ENCODE data around the gene LECT2. TPM values are rescaled to one million over a fixed set of nuclear protein-coding genes. Genes with fewer than 3 reads are reported as not detected.

LECT2 gene
- total RNA-seq, 2 donors from 2014 or later: not detected

DNA sequence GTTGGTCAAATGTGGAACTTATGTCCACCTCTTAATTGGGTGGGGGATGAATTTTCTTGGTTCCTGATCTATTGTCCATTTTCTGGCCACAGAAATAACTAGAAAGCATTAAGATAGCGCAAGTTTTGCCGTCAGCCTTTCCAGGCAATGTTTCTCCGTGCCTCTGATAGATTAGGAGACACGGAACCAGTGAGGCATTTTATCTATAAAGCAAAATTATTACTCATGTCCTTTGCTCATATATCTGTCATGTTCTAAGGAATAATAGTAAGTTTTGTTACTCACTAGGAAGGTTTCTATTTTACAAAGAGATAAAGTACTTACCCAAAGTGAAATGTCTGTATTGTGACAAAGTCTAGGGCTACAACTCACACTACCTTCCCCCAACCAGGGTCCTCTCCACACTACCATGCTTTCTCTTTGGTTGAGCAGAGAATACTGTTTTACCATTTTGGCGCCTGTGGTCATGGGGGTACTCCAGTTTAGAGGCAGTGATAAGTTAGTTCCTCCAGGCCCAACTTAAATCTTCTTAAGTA is 39.2 kb downstream of the LECT2 start:
- H3K4me3 ChIP-seq: no peak overlapping the region
- no peaks in the 10 kb centered on the region for H3K4me1 ChIP-seq
- no peak overlapping the region for H3K27ac ChIP-seq
- intact Hi-C loops (cut with DNase I): no loop called here
- no peaks in the 10 kb centered on the region for H3K36me3 ChIP-seq
- H3K9me3 ChIP-seq: no peaks in the 10 kb centered on the region
- TF ChIP-seq, protein P1, sequence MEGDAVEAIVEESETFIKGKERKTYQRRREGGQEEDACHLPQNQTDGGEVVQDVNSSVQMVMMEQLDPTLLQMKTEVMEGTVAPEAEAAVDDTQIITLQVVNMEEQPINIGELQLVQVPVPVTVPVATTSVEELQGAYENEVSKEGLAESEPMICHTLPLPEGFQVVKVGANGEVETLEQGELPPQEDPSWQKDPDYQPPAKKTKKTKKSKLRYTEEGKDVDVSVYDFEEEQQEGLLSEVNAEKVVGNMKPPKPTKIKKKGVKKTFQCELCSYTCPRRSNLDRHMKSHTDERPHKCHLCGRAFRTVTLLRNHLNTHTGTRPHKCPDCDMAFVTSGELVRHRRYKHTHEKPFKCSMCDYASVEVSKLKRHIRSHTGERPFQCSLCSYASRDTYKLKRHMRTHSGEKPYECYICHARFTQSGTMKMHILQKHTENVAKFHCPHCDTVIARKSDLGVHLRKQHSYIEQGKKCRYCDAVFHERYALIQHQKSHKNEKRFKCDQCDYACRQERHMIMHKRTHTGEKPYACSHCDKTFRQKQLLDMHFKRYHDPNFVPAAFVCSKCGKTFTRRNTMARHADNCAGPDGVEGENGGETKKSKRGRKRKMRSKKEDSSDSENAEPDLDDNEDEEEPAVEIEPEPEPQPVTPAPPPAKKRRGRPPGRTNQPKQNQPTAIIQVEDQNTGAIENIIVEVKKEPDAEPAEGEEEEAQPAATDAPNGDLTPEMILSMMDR (IDR thresholded peaks at IDR 0.05): no peak
- no peak for DNase-seq
- no peak overlapping the region for H3K9ac ChIP-seq (ENCODE audit: low read depth in 2 of 2, low read length in 2 of 2)
- H3K27me3 ChIP-seq: no peaks in the 10 kb centered on the region

DNA sequence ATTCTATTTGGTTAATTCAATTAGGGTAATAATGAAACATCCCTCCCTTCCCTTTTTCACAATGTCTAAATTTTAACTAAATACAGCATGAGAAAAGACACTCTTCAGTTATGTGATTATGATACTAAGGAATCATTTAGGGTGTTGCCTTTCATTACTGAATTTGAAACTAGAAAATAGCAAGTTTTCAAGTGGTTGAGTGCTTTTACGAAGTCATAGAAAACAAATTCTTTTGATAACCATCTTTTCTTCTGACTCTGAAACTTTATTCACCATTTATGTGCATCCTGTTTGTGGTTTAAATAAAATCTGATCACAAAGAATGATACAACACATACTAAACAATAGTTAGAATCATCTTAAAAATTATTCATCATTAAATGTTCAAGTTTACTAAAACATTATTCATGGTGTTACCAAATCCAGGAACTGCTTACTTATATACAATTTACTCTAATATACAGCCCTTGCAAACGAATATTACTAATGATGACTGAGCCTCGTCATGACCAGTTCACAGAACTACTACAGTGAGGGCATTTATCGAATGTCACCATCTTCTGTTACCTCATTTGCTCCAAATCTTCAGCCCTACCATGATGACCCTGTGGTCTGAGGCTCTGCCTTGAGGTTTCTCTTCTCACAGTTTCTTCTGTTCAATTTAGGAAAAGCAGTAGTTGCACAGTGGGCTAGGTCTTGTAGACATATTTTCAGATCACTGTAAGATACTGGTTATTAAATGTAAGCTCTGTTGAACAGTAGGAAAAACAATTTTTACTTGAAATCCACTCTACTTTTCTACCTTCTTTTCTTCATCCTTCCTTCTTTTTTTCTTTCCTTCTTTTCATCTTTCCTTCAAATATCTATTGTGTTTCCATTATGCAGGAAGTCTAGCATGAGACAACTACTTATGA is 40.8 kb downstream of the LECT2 start:
- no peak for DNase-seq
- Histone ChIP-seq H3K9ac (ENCODE audit: low read depth in 2 of 2, low read length in 2 of 2) (no peak overlapping the region), H3K36me3 (no peaks in the 10 kb centered on the region), H3K9me3 (no peaks in the 10 kb centered on the region), H3K27me3 (no peaks in the 10 kb centered on the region), H3K4me3 (no peak overlapping the region), H3K4me1 (no peaks in the 10 kb centered on the region), H3K27ac (no peak overlapping the region)
- TF ChIP-seq, protein P1 (IDR thresholded peaks at IDR 0.05): no peak
- intact Hi-C loops (cut with DNase I): no loop called here

DNA sequence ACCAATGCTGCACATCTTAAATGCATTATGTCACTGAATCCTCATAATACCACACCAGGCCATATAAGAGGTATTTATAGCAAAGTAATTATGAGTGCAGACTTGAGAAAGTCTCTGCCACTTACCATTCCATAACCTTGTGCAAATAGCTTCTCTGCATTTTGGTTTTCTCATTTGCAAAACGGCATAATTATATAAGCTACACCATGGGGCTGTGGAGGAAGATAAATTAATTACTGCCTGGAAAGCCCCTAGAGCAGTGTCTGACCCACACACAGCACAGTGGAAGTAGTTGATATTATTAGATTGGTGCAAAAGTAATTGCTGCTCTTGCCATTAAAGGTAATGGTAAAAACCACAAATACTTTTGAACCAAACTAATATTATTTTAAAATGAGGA is 49.6 kb downstream of the LECT2 start:
- intact Hi-C loops (cut with DNase I): no loop called here
- H3K27ac ChIP-seq: no peak overlapping the region
- no peaks in the 10 kb centered on the region for H3K36me3 ChIP-seq
- H3K9ac ChIP-seq (ENCODE audit: low read depth in 2 of 2, low read length in 2 of 2): no peak overlapping the region
- H3K4me1 ChIP-seq: no peaks in the 10 kb centered on the region
- no peak for DNase-seq
- no peaks in the 10 kb centered on the region for H3K9me3 ChIP-seq
- no peaks in the 10 kb centered on the region for H3K27me3 ChIP-seq
- H3K4me3 ChIP-seq: no peak overlapping the region
- TF ChIP-seq, protein P1 (IDR thresholded peaks at IDR 0.05): no peak

DNA sequence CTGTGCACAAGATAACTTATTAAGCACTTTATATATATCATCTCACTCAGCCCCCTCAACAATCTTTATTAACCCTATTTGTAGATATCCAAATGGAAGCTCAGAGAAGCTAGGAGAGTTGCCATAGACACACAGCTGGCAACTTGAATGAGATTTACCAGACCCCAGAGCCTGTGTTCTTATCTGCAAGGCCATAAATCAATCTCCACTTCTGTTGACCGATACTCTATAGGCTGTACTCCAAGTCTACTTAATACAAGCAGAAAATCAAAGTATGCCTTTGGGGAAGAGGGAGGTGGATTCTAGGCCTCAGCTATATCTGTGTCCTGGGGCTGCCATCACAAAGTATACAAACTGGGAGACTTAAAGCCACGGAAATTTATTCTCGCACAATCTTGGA is 53.1 kb downstream of the LECT2 start:
- DNase-seq: no peak
- TF ChIP-seq, protein P1 (IDR thresholded peaks at IDR 0.05): no peak
- no peak overlapping the region for H3K4me3 ChIP-seq
- no peak overlapping the region for H3K27ac ChIP-seq
- no peaks in the 10 kb centered on the region for H3K4me1 ChIP-seq
- intact Hi-C loops (cut with DNase I): no loop called here
- no peaks in the 10 kb centered on the region for H3K9me3 ChIP-seq
- no peak overlapping the region for H3K9ac ChIP-seq (ENCODE audit: low read depth in 2 of 2, low read length in 2 of 2)
- no peaks in the 10 kb centered on the region for H3K27me3 ChIP-seq
- H3K36me3 ChIP-seq: no peaks in the 10 kb centered on the region

DNA sequence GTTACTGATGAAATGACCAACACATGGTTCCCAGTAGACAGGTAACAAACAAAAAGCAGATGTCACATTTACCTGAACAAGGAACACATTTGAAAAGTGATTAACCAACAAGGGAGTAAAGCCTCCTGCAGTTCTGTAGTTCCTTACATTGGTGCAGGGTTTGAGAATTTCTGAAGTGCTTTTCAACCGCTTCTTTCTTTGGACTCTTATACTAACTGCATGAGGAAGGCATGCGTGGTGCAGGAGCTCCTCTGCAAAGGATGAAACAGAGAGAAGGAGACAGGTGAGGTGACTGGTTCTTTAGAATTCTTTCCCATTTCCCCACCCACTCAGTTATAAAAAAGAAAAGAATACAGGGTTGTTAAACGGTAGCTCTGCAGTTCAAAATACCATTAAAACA is 54.5 kb downstream of the LECT2 start:
- intact Hi-C loops (cut with DNase I): no loop called here
- no peaks in the 10 kb centered on the region for H3K27me3 ChIP-seq
- H3K9me3 ChIP-seq: no peaks in the 10 kb centered on the region
- H3K27ac ChIP-seq: no peak overlapping the region
- no peak for DNase-seq
- no peak overlapping the region for H3K4me3 ChIP-seq
- H3K9ac ChIP-seq (ENCODE audit: low read depth in 2 of 2, low read length in 2 of 2): no peak overlapping the region
- H3K36me3 ChIP-seq: no peaks in the 10 kb centered on the region
- TF ChIP-seq, protein P1 (IDR thresholded peaks at IDR 0.05): no peak
- H3K4me1 ChIP-seq: no peaks in the 10 kb centered on the region

Measured in colonic mucosa (tissue), 4 donors.